ENCODE measurements around the gene OTULIN.

OTULIN gene

GRCh38 chr5:14723701-14724132, 59.2 kb downstream of the OTULIN start:
- no peak for DNase-seq

- no peak for DNase-seq
Measured at GRCh38 chr5:14724633-14725032, 60.1 kb downstream of the OTULIN start.

GRCh38 chr5:14726066-14726838, 61.7 kb downstream of the OTULIN start:
- no peak for DNase-seq

DNA sequence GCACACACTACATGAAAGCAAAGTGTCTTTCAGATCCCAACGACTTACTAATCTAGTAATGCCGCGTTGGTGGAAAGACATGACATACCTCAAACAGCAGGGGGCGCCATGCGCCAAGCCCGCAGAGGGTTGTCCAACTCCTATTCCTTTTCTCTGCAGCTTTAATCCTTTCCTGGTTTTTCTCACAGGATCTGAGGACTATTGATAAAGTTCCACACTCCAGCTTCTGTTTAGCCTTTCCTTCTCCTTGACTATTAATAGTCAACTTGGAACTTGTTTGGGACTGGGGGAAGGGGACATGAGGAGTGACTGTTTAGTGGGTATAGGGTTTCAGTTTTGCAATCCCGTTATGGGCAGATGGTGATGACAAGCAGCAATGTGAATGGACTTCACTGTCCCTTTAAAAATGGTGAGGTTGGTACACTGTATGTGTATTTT, 62.9 kb downstream of the OTULIN start:
- peak; percentile 42 for DNase-seq

DNA sequence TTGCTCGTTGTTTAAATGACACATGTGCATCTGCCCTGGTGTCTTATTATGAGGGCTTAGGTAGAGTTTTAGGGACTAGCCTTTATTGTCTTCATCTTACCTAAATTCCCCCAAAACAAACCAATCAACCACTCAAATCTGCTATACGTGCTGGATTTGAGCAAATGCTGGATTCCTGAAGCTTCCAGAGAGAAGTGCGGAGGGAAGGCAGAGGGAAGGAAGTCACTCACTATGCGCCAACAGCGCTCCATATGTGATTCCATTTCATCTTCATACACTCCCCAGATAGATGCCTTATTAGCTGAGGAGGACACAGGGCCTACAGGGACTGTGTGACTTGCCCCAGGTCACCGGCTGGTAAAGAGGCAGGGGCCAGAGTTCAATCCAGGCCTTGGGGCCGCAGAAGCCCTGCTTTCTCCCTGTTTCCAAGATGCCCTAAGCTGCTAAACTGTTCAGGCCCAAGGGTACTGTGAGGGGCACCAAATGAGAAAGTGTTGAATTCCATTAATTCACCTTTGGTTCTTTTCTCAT, 63.5 kb downstream of the OTULIN start:
- DNase-seq, result no peak

GRCh38 chr5:14728459-14728938, 64.0 kb downstream of the OTULIN start:
- no peak for DNase-seq

GRCh38 chr5:14729448-14730385, 65.2 kb downstream of the OTULIN start:
- no peak for DNase-seq

- no peak for DNase-seq
Measured at GRCh38 chr5:14730466-14730865, 65.9 kb downstream of the OTULIN start.

DNA sequence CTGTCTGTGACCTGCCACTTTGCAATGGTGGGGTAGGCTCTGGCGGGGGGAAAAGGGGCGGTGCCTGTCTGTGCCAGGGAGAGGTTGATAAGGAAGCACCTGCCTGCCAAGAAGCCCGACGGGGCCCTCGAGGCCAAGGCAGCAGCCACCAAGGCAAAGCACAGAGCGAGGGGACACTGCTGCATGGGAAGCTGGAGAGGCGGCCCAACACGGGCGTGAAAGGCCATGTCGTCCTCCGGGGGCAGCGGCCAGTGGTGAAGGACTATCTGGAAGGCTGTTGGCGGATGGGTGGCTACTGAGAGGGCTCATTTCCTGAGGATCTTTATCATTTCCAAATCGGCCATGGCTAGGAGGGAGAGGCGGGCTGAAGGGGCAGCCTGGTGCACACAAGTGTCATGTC, 66.4 kb downstream of the OTULIN start:
- DNase-seq, result no peak

GRCh38 chr5:14732991-14733390, 68.5 kb downstream of the OTULIN start:
- DNase-seq, result no peak

- DNase-seq, result no peak
Measured at GRCh38 chr5:14733661-14734060, 69.1 kb downstream of the OTULIN start.

DNA sequence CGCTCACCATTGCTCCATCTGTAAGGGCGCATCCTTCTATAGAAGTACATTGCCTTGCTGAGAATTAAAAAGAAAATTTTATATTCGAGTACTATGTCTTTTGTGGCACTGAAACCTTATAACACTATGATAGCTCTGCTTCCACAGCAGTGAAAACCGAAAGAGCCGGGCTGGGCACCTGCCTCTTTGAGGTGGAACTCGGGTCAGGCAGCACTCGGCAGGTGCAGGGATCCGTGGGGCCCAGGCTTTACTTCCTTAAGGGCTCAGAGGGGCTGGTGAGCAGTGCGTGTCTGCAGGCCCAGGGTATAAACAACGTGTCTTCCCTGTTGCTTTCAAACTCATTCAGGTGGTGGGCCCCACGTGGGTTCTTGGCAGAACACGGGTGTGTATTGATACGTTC, 69.9 kb downstream of the OTULIN start:
- no peak for DNase-seq

DNA sequence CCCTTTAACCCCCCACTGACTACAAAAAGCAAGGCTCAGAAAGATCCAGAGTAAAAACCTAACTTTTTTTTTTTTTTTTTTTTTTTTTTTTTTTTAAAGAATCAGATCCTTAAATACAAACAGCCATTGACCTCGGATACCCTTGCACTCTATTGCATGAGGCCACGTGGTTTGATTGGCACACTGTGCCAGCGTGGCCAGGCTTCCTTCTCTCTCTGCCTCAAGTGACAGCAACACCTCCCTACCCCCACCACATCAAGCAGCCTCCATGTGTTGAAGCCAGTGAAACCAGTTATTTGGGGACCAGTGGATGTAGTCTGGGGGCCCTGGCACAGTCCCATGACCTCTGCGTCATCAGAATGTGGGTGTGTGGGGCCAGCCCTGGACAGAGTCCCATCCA, 71.4 kb downstream of the OTULIN start:
- no peak for DNase-seq

- DNase-seq, result no peak
Measured at GRCh38 chr5:14737291-14737690, 72.8 kb downstream of the OTULIN start.

DNA sequence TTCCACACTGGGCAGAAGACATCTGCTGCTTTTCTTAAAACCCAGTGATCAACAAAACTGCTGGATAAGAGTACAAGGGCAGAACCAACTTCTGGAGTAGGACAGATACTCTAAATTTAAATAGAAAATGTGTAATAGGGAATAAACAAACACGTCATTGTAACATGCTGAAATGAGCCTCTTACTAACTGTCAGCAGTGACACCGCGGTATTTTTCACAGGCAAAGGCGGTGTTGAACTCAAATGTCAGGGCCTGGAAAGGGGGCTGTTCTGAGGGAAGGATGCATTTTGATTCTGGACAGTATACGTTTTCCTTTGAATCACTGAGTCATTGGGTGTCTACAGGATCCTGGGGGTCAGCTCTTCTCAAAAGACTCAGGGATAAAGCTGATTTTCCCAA, 73.5 kb downstream of the OTULIN start:
- no peak for DNase-seq

DNA sequence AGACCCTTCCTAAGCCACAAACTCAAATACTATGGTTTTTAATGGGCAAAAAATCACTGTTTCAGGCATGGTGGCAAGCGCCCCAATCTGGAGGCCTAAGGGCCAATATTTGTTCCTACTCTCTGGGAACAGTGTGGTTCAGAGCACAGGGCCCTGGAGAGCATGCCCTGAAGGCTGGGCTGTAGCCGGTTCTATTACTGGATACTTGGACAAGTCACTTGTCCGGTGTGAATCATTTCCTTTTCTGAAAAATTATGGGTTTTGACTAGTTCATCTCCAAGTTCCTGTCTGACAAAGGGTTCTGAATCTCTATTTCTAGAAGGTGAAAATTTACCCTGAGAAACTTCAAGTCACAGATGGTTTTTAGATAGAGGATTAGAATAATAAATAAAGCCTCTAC, 75.0 kb downstream of the OTULIN start:
- no peak for DNase-seq

- DNase-seq, result no peak
Measured at GRCh38 chr5:14739981-14740380, 75.5 kb downstream of the OTULIN start.

DNA sequence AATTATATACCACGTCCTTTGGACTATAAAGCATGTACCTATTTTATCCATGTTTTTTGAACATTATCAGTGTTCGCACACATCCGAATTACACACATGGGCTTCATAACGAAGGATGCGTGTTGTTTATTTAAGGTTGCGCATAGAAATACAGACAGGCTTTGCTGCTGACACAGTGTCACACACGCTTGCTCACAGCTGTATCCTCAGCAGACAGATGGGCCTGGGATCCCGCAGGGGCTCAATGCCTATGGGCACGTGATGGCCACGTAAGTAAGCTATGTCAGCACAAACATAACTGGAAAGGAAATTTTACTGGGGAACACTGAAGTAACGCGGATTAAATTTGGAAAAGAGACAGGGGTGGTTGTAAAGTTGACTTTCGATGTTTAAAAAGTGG, 76.6 kb downstream of the OTULIN start:
- no peak for DNase-seq

GRCh38 chr5:14741801-14742440, 77.4 kb downstream of the OTULIN start:
- no peak for DNase-seq

DNA sequence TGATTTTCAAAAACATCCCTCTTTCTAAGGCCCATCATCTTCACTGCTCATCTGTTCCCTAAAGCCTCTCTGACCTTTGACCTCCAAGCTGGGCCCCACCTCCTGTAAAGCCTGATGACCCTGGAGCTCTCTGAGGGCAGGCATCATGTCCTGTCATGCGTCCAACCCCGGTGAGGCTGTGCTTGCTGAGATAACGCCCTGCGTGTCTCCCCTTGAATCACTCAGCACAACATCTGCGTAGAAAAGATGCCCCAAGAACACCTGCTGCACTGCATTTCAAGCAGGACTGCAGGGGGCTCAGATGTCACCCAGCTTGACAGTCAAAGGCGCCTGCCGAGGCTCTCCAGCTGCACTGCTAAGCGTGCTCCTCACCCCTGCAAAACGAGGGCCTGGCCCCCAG, 78.0 kb downstream of the OTULIN start:
- DNase-seq, result no peak

DNA sequence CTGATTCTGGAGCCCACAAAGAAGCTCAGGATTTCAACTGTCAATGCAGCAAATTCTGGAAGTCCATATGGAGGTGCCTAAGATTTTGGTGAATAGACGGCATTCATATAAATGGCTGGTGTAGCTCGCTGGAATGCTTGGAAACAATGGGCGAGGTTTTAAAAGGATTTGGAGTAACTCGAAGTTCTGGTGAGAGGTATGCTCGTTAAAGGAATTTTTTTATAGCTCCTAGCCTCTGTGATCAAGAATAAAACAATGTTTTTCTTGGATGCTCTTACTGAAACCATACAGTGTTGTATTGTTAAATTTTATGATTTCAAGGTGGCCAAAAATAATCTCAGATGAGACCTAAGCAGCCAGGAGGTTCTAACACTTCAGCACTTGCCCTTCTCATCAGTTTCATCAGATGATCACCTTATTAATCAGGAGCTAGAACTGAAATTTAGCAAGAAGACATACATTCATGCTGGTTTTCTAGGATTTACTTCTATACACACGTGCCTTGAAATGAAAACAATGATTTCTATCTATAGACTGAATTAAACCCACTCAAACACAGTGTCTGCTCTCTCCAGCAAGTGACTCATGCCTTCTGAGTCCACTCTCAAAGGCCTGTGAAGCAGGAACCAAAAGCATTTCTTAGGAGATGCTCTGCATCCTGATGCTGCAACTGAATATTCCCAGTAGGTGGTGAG, 79.2 kb downstream of the OTULIN start:
- DNase-seq, result no peak
